Suprapubic skin (tissue), 4 donors: ENCODE results near the gene ADAMTS12. TPM values are rescaled to one million over a fixed set of nuclear protein-coding genes. Genes with fewer than 3 reads are reported as not detected.

Source experiments
- DNase-seq, 2 donors: peaks; one replicate each; pipeline ENCODE4 v3.0.0-alpha.2; 2019; ENCODE audit warnings: low spot score in 2 of 2
- H3K27ac ChIP-seq: fragments of 200-600 bp; sonication (generic); one replicate; pipeline ENCODE4 v1.5.1; 2019
- H3K27me3 ChIP-seq: fragments of 200-600 bp; sonication (generic); one replicate; pipeline ENCODE4 v1.5.1; 2019
- H3K36me3 ChIP-seq: fragments of 200-600 bp; sonication (generic); one replicate; pipeline ENCODE4 v1.5.1; 2019
- H3K4me1 ChIP-seq: fragments of 200-600 bp; sonication (generic); one replicate; pipeline ENCODE4 v1.5.1; 2019
- H3K4me3 ChIP-seq: fragments of 200-600 bp; sonication (generic); one replicate; pipeline ENCODE4 v1.5.1; 2019; ENCODE audit warnings: mild to moderate bottlenecking
- H3K9me3 ChIP-seq: fragments of 200-600 bp; sonication (generic); one replicate; pipeline ENCODE4 v1.5.1; 2019
- EP300 ChIP-seq: sonication (generic); formaldehyde crosslinking; IDR thresholded peaks from one replicate; pipeline ENCODE4 v1.6.1; 2017; ENCODE audit warnings: antibody characterized with exemption
- POLR2A ChIP-seq, 2 donors: fragments of 450-650 bp; IDR thresholded peaks; one replicate each; pipeline ENCODE4 v1.6.1; 2017; ENCODE audit warnings: antibody characterized with exemption in 2 of 2, mild to moderate bottlenecking in 2 of 2, moderate library complexity in 2 of 2
- POLR2AphosphoS5 ChIP-seq, 3 donors: sonication (generic); formaldehyde crosslinking; IDR thresholded peaks; one replicate each; pipeline ENCODE4 v1.6.1; 2017; ENCODE audit warnings: antibody characterized with exemption in 3 of 3
- WGBS: methylation state at CpG from one replicate; pipeline ENCODE4 v1.1.5; 2018; 5-methylcytosine and 5-hydroxymethylcytosine counted together
- total RNA-seq, 4 donors: library from RNA; depleted of rRNA; stranded (reverse); fragments of >200 nt; gene quantifications; one replicate each; pipeline ENCODE4 v1.1.0, GENCODE V29; 2016
- TF ChIP-seq, protein P1 (sequence below), 2 donors: fragments of 200-600 bp in 1 of 2; fragments of 450-650 bp in 1 of 2; sonication (generic) in 1 of 2; IDR thresholded peaks; one replicate each; pipeline ENCODE4 v1.5.1; 2016 to 2019; ENCODE audit warnings: antibody characterized with exemption in 2 of 2, mild to moderate bottlenecking in 1 of 2, moderate library complexity in 1 of 2

ADAMTS12 gene
- total RNA-seq, 4 donors from 2014 or later = 0.26 to 1.3 (median 0.57) TPM

DNA sequence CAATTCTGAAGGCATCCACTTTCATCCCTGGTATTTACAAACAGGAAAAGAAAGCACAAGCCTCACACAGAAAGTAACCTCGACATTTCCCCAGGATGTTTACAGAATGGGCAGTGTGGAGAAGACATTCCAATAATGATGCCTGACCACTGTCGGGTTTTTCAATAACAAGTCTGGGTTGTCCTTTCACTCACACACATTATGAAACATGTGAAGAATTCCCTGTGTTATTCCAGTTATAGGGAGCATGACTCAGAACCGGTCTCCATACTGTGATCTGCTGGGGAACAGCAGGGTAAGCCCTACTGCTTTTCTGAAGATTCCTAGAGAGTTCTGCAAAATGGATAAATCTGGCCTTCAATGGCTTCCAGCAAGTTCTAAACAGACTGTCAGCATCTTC lies 155.3 kb downstream of the ADAMTS12 start:
- no peaks in the 10 kb centered on the region for H3K4me1 ChIP-seq
- TF ChIP-seq POLR2A (IDR thresholded peaks at IDR 0.05) (no peak), POLR2AphosphoS5 (IDR thresholded peaks at IDR 0.05) (no peak), EP300 (no peak)
- TF ChIP-seq, protein P1, sequence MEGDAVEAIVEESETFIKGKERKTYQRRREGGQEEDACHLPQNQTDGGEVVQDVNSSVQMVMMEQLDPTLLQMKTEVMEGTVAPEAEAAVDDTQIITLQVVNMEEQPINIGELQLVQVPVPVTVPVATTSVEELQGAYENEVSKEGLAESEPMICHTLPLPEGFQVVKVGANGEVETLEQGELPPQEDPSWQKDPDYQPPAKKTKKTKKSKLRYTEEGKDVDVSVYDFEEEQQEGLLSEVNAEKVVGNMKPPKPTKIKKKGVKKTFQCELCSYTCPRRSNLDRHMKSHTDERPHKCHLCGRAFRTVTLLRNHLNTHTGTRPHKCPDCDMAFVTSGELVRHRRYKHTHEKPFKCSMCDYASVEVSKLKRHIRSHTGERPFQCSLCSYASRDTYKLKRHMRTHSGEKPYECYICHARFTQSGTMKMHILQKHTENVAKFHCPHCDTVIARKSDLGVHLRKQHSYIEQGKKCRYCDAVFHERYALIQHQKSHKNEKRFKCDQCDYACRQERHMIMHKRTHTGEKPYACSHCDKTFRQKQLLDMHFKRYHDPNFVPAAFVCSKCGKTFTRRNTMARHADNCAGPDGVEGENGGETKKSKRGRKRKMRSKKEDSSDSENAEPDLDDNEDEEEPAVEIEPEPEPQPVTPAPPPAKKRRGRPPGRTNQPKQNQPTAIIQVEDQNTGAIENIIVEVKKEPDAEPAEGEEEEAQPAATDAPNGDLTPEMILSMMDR (IDR thresholded peaks at IDR 0.05) = no peak
- no peak overlapping the region for H3K27ac ChIP-seq
- 72% methylated on average over 3 of the region's 3 CpGs for WGBS
- H3K9me3 ChIP-seq = no peaks in the 10 kb centered on the region
- no peaks in the 10 kb centered on the region for H3K36me3 ChIP-seq
- no peak overlapping the region for H3K4me3 ChIP-seq
- H3K27me3 ChIP-seq = no peaks in the 10 kb centered on the region
- DNase-seq = no peak

DNA sequence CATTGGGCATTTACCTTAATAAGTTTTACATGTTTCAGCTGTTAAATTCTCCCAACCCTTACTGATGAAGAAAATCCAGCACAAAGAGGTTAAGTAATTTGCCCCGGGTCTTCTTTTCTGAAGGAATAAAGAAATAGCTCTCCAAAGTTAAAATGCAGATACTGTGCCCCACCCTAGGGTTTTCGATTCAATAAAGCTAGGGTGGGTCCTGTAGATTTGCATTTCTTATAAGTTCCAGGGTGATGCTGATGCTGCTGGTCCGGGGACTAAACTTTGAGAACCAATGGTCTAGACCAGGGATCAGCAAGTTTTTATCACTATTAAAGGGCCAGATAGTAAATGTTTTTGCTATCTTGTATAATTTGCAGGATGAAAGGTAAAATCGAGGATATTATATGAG lies 156.7 kb downstream of the ADAMTS12 start:
- DNase-seq = no peak
- H3K27ac ChIP-seq = no peak overlapping the region
- no peaks in the 10 kb centered on the region for H3K4me1 ChIP-seq
- WGBS = 75% methylated on average over 4 of the region's 4 CpGs
- H3K9me3 ChIP-seq = no peaks in the 10 kb centered on the region
- no peaks in the 10 kb centered on the region for H3K36me3 ChIP-seq
- H3K4me3 ChIP-seq = no peak overlapping the region
- TF ChIP-seq POLR2A (IDR thresholded peaks at IDR 0.05) (no peak), EP300 (no peak), POLR2AphosphoS5 (IDR thresholded peaks at IDR 0.05) (no peak)
- TF ChIP-seq, protein P1 (IDR thresholded peaks at IDR 0.05) = no peak
- no peaks in the 10 kb centered on the region for H3K27me3 ChIP-seq

DNA sequence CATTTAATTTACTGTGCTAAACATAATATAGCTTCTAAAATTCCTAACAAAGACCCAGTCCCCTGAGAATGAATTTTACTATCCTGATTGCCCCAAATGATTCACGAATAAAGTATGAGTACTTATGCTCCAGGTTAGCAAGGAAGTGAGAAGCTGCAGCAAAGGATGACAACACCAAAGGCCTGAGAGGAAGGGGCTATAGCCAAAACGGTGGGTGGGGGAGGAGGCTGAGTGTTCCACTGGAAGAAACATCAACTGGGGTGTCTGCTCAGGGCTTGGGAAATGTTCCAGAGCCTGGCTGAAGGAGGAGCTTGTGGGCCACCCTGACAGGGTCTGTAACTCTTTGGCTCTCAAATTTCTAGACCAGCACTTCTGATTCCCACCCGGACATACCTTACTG lies 157.3 kb downstream of the ADAMTS12 start:
- no peaks in the 10 kb centered on the region for H3K9me3 ChIP-seq
- H3K36me3 ChIP-seq = no peaks in the 10 kb centered on the region
- no peaks in the 10 kb centered on the region for H3K4me1 ChIP-seq
- DNase-seq = no peak
- TF ChIP-seq POLR2A (IDR thresholded peaks at IDR 0.05) = no peak
- TF ChIP-seq EP300 = no peak
- TF ChIP-seq, protein P1 (IDR thresholded peaks at IDR 0.05) = no peak
- TF ChIP-seq POLR2AphosphoS5 (IDR thresholded peaks at IDR 0.05) = no peak
- 35% methylated on average over 3 of the region's 3 CpGs for WGBS
- H3K4me3 ChIP-seq = no peak overlapping the region
- no peak overlapping the region for H3K27ac ChIP-seq
- H3K27me3 ChIP-seq = no peaks in the 10 kb centered on the region

DNA sequence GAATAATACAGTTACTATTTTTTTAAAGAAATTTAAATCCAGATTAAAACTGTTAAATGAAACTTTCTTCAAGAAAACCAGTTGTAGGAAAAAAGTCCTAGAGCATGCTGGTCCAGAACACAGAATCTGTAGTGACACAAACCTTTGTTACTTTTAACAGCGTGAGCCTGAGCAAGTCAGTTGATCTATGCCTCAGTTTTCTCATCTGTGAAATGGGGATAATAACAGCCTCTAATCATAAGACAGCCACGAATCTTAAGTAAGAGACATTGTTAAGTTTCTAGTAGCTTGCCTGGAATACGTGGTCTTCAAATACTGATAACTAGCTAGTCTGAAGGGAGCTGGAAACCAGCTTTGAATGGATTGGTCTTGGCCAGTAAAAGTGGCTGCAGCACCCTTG lies 158.6 kb downstream of the ADAMTS12 start:
- Histone ChIP-seq H3K9me3 (no peaks in the 10 kb centered on the region), H3K4me1 (no peaks in the 10 kb centered on the region), H3K27me3 (no peaks in the 10 kb centered on the region), H3K36me3 (no peaks in the 10 kb centered on the region), H3K4me3 (no peak overlapping the region), H3K27ac (no peak overlapping the region)
- WGBS = 88% methylated on average over 3 of the region's 3 CpGs
- TF ChIP-seq, protein P1 (IDR thresholded peaks at IDR 0.05) = no peak
- no peak for TF ChIP-seq POLR2A (IDR thresholded peaks at IDR 0.05)
- TF ChIP-seq EP300 = no peak
- no peak for TF ChIP-seq POLR2AphosphoS5 (IDR thresholded peaks at IDR 0.05)
- DNase-seq = no peak

DNA sequence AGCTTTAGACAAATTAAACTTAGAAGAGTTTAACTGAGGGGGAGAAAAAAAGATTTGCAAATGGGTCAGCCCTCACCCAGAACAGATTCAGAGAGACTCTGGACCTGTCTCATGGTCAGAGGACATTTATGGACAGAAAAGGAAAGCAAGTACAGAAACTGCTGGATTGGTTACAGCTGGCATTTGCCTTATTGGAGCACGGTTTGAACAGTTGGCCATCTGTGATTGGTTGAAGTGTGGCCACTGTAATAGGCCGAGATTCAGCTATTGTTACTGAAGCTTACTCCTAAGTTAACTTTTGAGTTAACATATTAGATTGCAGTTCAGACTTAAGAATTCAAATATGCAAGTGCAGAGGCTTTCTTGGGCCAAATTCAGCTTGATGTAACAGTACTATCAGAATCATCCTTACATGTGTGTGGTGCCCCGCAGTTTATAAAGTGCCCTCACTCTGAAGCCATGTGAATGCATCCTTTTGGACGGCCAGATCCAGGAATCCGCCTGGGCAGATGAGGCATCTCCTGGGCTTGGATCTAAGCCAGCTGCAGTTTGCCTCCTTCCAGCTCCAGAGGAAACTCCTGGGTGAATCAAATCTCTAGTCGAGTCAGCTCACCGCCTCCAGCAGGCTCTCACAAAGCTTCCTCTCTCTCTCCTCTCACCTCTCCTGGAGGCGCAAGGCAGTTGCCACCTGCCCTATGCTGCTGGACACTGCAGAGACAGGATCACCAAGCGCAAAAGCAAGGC lies 165.2 kb downstream of the ADAMTS12 start:
- Histone ChIP-seq H3K4me3 (no peak overlapping the region), H3K9me3 (no peaks in the 10 kb centered on the region), H3K27ac (no peak overlapping the region), H3K27me3 (no peaks in the 10 kb centered on the region), H3K4me1 (no peaks in the 10 kb centered on the region), H3K36me3 (no peaks in the 10 kb centered on the region)
- TF ChIP-seq EP300 (no peak), POLR2A (IDR thresholded peaks at IDR 0.05) (no peak), POLR2AphosphoS5 (IDR thresholded peaks at IDR 0.05) (no peak)
- TF ChIP-seq, protein P1 (IDR thresholded peaks at IDR 0.05) = no peak
- 65% methylated on average over 8 of the region's 9 CpGs for WGBS
- no peak for DNase-seq
